Lower leg skin (tissue), 4 donors: ENCODE results near the gene KRT81. TPM values are rescaled to one million over a fixed set of nuclear protein-coding genes. Genes with fewer than 3 reads are reported as not detected.

Experiments used
- DNase-seq, 2 donors: peaks; one replicate each; pipeline ENCODE4 v3.0.0-alpha.2; 2019; ENCODE audit warnings: low spot score in 2 of 2
- H3K4me3 ChIP-seq: fragments of 200-600 bp; sonication (generic); 2 replicates; pipeline ENCODE4 v1.5.1; 2017; ENCODE audit warnings: mild to moderate bottlenecking, low read depth; ENCODE audit not compliant: poor library complexity, severe bottlenecking
- CTCF ChIP-seq, 3 donors: fragments of 450-650 bp; IDR thresholded peaks; one replicate each; pipeline ENCODE4 v1.5.1; 2016; ENCODE audit warnings: antibody characterized with exemption in 3 of 3, mild to moderate bottlenecking in 3 of 3, moderate library complexity in 2 of 3
- POLR2A ChIP-seq, 2 donors: fragments of 450-650 bp; IDR thresholded peaks; one replicate each; pipeline ENCODE4 v1.6.1; 2016 to 2017; ENCODE audit warnings: antibody characterized with exemption in 2 of 2, mild to moderate bottlenecking in 1 of 2, moderate library complexity in 1 of 2
- WGBS, 2 donors: methylation state at CpG; one replicate each; pipeline ENCODE4 v1.1.5; 2018; 5-methylcytosine and 5-hydroxymethylcytosine counted together
- intact Hi-C: fragments of 100-400 bp; cut with DNase I; formaldehyde crosslinking; loops from one replicate; pipeline ENCODE4 v1.15.0; 2023; ENCODE audit warnings: low total_unique reads
- total RNA-seq, 4 donors: library from RNA; depleted of rRNA; stranded (reverse); fragments of >200 nt; gene quantifications; one replicate each; pipeline ENCODE4 v1.1.0, GENCODE V29; 2016

Gene KRT81
- total RNA-seq, 4 donors from 2014 or later = 0.37 to 204 (median 10.6) TPM; not detected in 1

GRCh38 chr12:52333321-52333720 is 42.0 kb upstream of the KRT81 start:
- TF ChIP-seq POLR2A (IDR thresholded peaks at IDR 0.05) = no peak
- no peak for TF ChIP-seq CTCF (IDR thresholded peaks at IDR 0.05)
- intact Hi-C loops = no loop called here
- no peak for DNase-seq
- H3K4me3 ChIP-seq = no peak overlapping the region
- 57 to 80% methylated on average over 3 of the region's 3 CpGs for WGBS, 2 donors

DNA sequence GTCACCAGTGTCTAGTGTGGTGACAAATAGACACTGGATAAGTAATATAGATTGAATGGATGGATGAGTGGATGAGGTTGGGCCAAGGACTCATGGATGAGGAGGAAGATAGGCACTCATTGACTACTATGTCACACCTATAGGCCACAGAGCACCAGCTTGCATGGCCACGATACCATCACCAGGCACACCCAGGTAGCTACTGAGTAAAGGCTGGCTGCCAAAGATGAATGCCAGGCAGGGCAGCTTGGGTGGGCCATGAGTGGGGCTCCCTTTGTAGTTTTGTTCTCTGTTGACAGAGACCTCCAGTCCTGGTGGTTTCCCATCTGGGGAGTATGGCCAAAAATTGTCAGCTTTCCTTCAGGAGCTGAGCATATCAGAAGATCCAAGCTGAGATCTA is 41.0 kb upstream of the KRT81 start:
- no peak overlapping the region for H3K4me3 ChIP-seq
- TF ChIP-seq POLR2A (IDR thresholded peaks at IDR 0.05) (no peak), CTCF (IDR thresholded peaks at IDR 0.05) (no peak)
- intact Hi-C loops = no loop called here
- DNase-seq = no peak
- WGBS, 2 donors = 83 to 90% methylated on average over 1 of the region's 1 CpG

DNA sequence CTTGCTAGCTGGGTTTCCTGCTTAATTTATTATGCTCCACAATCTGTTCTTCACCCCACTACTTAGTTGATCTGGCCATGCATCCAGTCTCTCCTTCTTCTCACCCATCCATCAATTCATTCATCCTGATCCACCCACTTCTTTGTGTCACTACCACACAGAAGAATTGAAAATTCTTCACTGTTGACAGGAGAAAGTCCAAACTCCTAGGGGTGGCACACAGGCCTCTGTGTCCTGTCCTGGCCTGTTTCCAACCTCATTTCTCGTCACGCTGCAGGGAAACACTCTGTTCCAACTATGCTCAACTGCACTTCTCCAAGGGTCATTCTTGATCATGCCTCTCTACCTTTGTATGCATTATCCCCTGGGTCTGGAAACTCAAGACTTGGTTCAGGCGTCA is 40.5 kb upstream of the KRT81 start:
- no peak overlapping the region for H3K4me3 ChIP-seq

DNA sequence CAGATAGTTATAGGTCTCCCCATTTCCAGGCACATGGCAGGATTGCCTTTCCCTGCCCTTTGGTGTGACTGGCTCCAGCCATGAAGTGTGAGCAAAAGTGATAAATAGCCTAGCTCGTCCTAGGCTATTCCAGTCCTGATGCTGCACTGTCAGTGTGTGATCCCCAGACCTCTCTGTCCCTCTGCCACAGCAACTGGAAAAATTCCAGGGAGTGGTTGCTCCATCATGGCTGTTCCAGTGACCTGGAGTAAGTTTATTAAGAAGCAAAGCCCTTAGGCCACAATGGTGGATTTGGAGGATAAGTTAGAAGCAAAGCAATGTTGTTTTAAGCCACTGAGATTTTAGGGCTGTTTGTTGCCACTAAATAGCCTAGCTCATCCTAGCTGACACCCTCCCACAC is 39.7 kb upstream of the KRT81 start:
- intact Hi-C loops = no loop called here
- DNase-seq = no peak
- H3K4me3 ChIP-seq = no peak overlapping the region
- 43 to 80% methylated on average over 1 of the region's 1 CpG for WGBS, 2 donors
- TF ChIP-seq CTCF (IDR thresholded peaks at IDR 0.05) = no peak
- TF ChIP-seq POLR2A (IDR thresholded peaks at IDR 0.05) = no peak

More for the DNA sequence above, 40.5 kb upstream of the KRT81 start:
- WGBS, 2 donors = 91 to 94% methylated on average over 3 of the region's 3 CpGs
- intact Hi-C loops = no loop called here
- TF ChIP-seq CTCF (IDR thresholded peaks at IDR 0.05) (no peak), POLR2A (IDR thresholded peaks at IDR 0.05) (no peak)
- no peak for DNase-seq

DNA sequence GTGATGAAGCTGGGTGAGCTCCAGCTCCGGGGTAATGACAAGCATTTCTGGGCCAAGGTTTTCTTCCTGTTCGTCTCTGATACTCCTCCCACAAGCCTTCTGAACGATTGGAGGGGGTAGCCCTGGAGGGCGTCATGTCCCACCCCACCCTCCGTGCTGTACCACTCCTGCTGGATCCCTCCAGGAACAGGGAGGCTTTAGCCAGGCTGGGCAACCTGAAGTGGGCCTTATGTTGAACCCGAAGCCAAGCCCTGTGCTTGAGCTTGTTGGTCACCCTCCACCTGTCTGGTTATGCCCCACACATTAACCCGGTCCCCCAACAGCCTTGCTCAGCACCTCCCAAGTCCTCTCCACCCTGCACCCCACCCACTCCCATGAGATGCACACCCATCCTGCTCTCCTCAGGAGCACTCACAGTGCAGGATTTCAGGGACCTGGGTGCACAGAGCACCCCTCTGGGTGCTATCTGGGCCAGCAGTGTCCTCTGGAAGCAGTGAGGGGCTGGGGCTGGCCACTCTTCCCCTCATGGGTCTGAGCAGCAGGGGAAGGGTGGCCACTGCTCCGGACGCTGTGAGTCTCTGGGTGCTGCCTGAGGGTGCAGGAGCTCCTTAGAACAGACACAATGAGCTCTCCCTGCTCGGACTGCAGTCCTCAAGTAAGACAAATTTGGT is 36.6 kb upstream of the KRT81 start:
- intact Hi-C loops = loop anchor here (5.0 kb wide), 1 partner anchor 171 kb away; no protein-coding TSS in a partner anchor
- no peak overlapping the region for H3K4me3 ChIP-seq
- WGBS, 2 donors = 53 to 59% methylated on average over 10 of the region's 10 CpGs
- TF ChIP-seq POLR2A (IDR thresholded peaks at IDR 0.05) (no peak), CTCF (IDR thresholded peaks at IDR 0.05) (no peak)
- no peak for DNase-seq
